OCI-LY1 (cell line): ENCODE results near the gene DPP3.

ENCODE experiments used
- H2AFZ ChIP-seq: fragments of 200-600 bp; sonication (generic), shearing (Covaris generic); 2 replicates; pipeline ENCODE4 v1.6.0; 2014; ENCODE audit warnings: antibody characterized with exemption, mild to moderate bottlenecking, low read length
- H3F3A ChIP-seq: fragments of 200-600 bp; sonication (generic), shearing (Covaris generic); 2 replicates; pipeline ENCODE4 v1.6.0; 2014; ENCODE audit warnings: mild to moderate bottlenecking, antibody characterized with exemption, low read length, moderate library complexity; ENCODE audit not compliant: insufficient read depth
- H3K27ac ChIP-seq: fragments of 200-600 bp; sonication (generic); 2 replicates; pipeline ENCODE4 v1.5.1; 2014; ENCODE audit warnings: low read length, mixed run types, mild to moderate bottlenecking, low read depth; ENCODE audit not compliant: poor library complexity, severe bottlenecking
- H3K27me3 ChIP-seq: fragments of 200-600 bp; sonication (generic); 2 replicates; pipeline ENCODE4 v1.6.0; 2014; ENCODE audit warnings: antibody characterized with exemption, mild to moderate bottlenecking, low read length, moderate library complexity; ENCODE audit not compliant: insufficient read depth
- H3K36me3 ChIP-seq: fragments of 200-600 bp; sonication (generic); 2 replicates; pipeline ENCODE4 v1.6.1; 2014; ENCODE audit warnings: mild to moderate bottlenecking, antibody characterized with exemption, low read length, moderate library complexity, mixed read lengths; ENCODE audit not compliant: insufficient read depth
- H3K4me1 ChIP-seq: fragments of 200-600 bp; sonication (generic); 2 replicates; pipeline ENCODE4 v1.5.1; 2014; ENCODE audit warnings: mild to moderate bottlenecking, low read length, moderate library complexity; ENCODE audit not compliant: insufficient read depth, severe bottlenecking
- H3K4me2 ChIP-seq: fragments of 200-600 bp; sonication (generic), shearing (Covaris generic); 2 replicates; pipeline ENCODE4 v1.6.1; 2014; ENCODE audit warnings: low read length
- H3K4me3 ChIP-seq: fragments of 200-600 bp; sonication (generic); 2 replicates; pipeline ENCODE4 v1.5.1; 2014; ENCODE audit warnings: low read length, low read depth, mild to moderate bottlenecking, mixed read lengths; ENCODE audit not compliant: poor library complexity, severe bottlenecking
- H3K79me2 ChIP-seq: fragments of 200-600 bp; shearing (Covaris generic); 2 replicates; pipeline ENCODE4 v1.6.1; 2016; ENCODE audit warnings: mixed run types, low read length, mixed read lengths; ENCODE audit not compliant: insufficient read depth
- H3K9ac ChIP-seq: fragments of 200-600 bp; sonication (generic), shearing (Covaris generic); 2 replicates; pipeline ENCODE4 v1.6.1; 2014; ENCODE audit warnings: mild to moderate bottlenecking, low read length, mixed read lengths
- H3K9me2 ChIP-seq: fragments of 200-600 bp; sonication (generic), shearing (Covaris generic); 2 replicates; pipeline ENCODE4 v1.6.1; 2014; ENCODE audit warnings: low read depth, mild to moderate bottlenecking, low read length, mixed read lengths
- H3K9me3 ChIP-seq: fragments of 200-600 bp; shearing (Covaris generic); 2 replicates; pipeline ENCODE4 v1.6.1; 2014; ENCODE audit warnings: low read length, mixed read lengths
- H4K20me1 ChIP-seq: fragments of 200-600 bp; sonication (generic), shearing (Covaris generic); 2 replicates; pipeline ENCODE4 v1.6.0; 2016; ENCODE audit warnings: mild to moderate bottlenecking, low read length; ENCODE audit not compliant: insufficient read depth
- CTCF ChIP-seq: fragments of 200-600 bp; sonication (generic), shearing (Covaris generic); IDR thresholded peaks from 2 replicates; pipeline ENCODE4 v1.5.1; 2017; ENCODE audit warnings: mild to moderate bottlenecking, antibody characterized with exemption, low read length, moderate library complexity, mixed read lengths
- EZH2 ChIP-seq: fragments of 200-600 bp; sonication (generic), shearing (Covaris generic); IDR thresholded peaks from 2 replicates; pipeline ENCODE4 v1.8.0; 2017; ENCODE audit warnings: borderline replicate concordance, mixed run types, mild to moderate bottlenecking, antibody characterized with exemption, low read length, moderate library complexity, mixed read lengths

Gene DPP3

GRCh38 chr11:66476173-66476840 is 3.9 kb upstream of the DPP3 start:
- Histone ChIP-seq H3K36me3 (no peaks in the 10 kb centered on the region), H3K27me3 (no peaks in the 10 kb centered on the region), H3K9ac (no peak overlapping the region), H3K4me1 (peaks cover 14% of the 10 kb centered on the region), H2AFZ (no peak overlapping the region), H3K79me2 (no peaks in the 10 kb centered on the region), H3K27ac (no peak overlapping the region), H3F3A (no peaks in the 10 kb centered on the region), H4K20me1 (no peaks in the 10 kb centered on the region), H3K4me2 (no peak overlapping the region), H3K9me3 (no peaks in the 10 kb centered on the region), H3K4me3 (no peak overlapping the region), H3K9me2 (no peaks in the 10 kb centered on the region)
- TF ChIP-seq EZH2, result no peak
- no peak for TF ChIP-seq CTCF

- Histone ChIP-seq H3K4me1 (peaks cover 17% of the 10 kb centered on the region), H3K9me2 (no peaks in the 10 kb centered on the region), H2AFZ (no peak overlapping the region), H3K9me3 (no peaks in the 10 kb centered on the region), H3K4me3 (no peak overlapping the region), H4K20me1 (no peaks in the 10 kb centered on the region), H3K79me2 (no peaks in the 10 kb centered on the region), H3F3A (no peaks in the 10 kb centered on the region), H3K9ac (no peak overlapping the region), H3K27ac (no peak overlapping the region), H3K27me3 (no peaks in the 10 kb centered on the region), H3K4me2 (no peak overlapping the region), H3K36me3 (no peaks in the 10 kb centered on the region)
- no peak for TF ChIP-seq CTCF
- TF ChIP-seq EZH2, result no peak
Observed at GRCh38 chr11:66476841-66477251, 3.4 kb upstream of the DPP3 start.

- H3K4me2 ChIP-seq, result no peak overlapping the region
- H4K20me1 ChIP-seq, result no peaks in the 10 kb centered on the region
- no peak overlapping the region for H2AFZ ChIP-seq
- no peak overlapping the region for H3K9ac ChIP-seq
- no peaks in the 10 kb centered on the region for H3F3A ChIP-seq
- 0 out of 2 replicates have a peak, but pooled peaks cover under 1% of the 10 kb centered on the region for H3K36me3 ChIP-seq
- H3K9me2 ChIP-seq, result no peaks in the 10 kb centered on the region
- no peak overlapping the region for H3K27ac ChIP-seq
- no peak for TF ChIP-seq EZH2
- TF ChIP-seq CTCF, result no peak
- no peaks in the 10 kb centered on the region for H3K27me3 ChIP-seq
- H3K4me3 ChIP-seq, result no peak overlapping the region
- no peaks in the 10 kb centered on the region for H3K9me3 ChIP-seq
- no peaks in the 10 kb centered on the region for H3K79me2 ChIP-seq
- peaks cover 24% of the 10 kb centered on the region for H3K4me1 ChIP-seq
Observed at GRCh38 chr11:66477263-66478201, 2.7 kb upstream of the DPP3 start.
